Vagina (tissue), 2 donors: ENCODE results near the gene LDHAL6A.

Source experiments
- CTCF ChIP-seq, 3 experiments: fragments of 450-650 bp in 2 of 3; fragments of 200-600 bp in 1 of 3; sonication (generic) in 1 of 3; IDR thresholded peaks; one replicate each; pipeline ENCODE4 v1.5.1; 2017 to 2019; ENCODE audit warnings: antibody characterized with exemption in 3 of 3, mild to moderate bottlenecking in 2 of 3, moderate library complexity in 2 of 3
- POLR2A ChIP-seq, 2 donors: fragments of 450-650 bp; IDR thresholded peaks; one replicate each; pipeline ENCODE4 v1.6.1; 2017; ENCODE audit warnings: antibody characterized with exemption in 2 of 2, mild to moderate bottlenecking in 2 of 2, moderate library complexity in 2 of 2

GRCh38 chr11:18420067-18420466, 35.6 kb upstream of the LDHAL6A start:
- no peak for TF ChIP-seq CTCF (IDR thresholded peaks at IDR 0.05)
- no peak for TF ChIP-seq POLR2A (IDR thresholded peaks at IDR 0.05)
